ENCODE results near the gene GYG1.

The GYG1 gene

GRCh38 chr3:148950806-148951205 is 40.5 kb upstream of the GYG1 start:
- TF ChIP-seq FOXP2 (optimal IDR thresholded peaks at IDR 0.05; ENCODE audit: borderline replicate concordance, extremely low read depth, extremely low read length, insufficient read depth) (no peak), POLR2AphosphoS5 (IDR thresholded peaks at IDR 0.05; ENCODE audit: low read depth, low read length) (no peak), TAF1 (IDR thresholded peaks at IDR 0.05; ENCODE audit: borderline replicate concordance, insufficient read depth, low read length) (no peak), SIN3A (IDR thresholded peaks at IDR 0.05; ENCODE audit: borderline replicate concordance, insufficient read depth, low read length) (no peak)
- TF ChIP-seq, protein P1, sequence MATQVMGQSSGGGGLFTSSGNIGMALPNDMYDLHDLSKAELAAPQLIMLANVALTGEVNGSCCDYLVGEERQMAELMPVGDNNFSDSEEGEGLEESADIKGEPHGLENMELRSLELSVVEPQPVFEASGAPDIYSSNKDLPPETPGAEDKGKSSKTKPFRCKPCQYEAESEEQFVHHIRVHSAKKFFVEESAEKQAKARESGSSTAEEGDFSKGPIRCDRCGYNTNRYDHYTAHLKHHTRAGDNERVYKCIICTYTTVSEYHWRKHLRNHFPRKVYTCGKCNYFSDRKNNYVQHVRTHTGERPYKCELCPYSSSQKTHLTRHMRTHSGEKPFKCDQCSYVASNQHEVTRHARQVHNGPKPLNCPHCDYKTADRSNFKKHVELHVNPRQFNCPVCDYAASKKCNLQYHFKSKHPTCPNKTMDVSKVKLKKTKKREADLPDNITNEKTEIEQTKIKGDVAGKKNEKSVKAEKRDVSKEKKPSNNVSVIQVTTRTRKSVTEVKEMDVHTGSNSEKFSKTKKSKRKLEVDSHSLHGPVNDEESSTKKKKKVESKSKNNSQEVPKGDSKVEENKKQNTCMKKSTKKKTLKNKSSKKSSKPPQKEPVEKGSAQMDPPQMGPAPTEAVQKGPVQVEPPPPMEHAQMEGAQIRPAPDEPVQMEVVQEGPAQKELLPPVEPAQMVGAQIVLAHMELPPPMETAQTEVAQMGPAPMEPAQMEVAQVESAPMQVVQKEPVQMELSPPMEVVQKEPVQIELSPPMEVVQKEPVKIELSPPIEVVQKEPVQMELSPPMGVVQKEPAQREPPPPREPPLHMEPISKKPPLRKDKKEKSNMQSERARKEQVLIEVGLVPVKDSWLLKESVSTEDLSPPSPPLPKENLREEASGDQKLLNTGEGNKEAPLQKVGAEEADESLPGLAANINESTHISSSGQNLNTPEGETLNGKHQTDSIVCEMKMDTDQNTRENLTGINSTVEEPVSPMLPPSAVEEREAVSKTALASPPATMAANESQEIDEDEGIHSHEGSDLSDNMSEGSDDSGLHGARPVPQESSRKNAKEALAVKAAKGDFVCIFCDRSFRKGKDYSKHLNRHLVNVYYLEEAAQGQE (IDR thresholded peaks at IDR 0.05; ENCODE audit: insufficient read depth in 1 of 2, low read depth in 2 of 2, low read length in 2 of 2) = no peak

DNA sequence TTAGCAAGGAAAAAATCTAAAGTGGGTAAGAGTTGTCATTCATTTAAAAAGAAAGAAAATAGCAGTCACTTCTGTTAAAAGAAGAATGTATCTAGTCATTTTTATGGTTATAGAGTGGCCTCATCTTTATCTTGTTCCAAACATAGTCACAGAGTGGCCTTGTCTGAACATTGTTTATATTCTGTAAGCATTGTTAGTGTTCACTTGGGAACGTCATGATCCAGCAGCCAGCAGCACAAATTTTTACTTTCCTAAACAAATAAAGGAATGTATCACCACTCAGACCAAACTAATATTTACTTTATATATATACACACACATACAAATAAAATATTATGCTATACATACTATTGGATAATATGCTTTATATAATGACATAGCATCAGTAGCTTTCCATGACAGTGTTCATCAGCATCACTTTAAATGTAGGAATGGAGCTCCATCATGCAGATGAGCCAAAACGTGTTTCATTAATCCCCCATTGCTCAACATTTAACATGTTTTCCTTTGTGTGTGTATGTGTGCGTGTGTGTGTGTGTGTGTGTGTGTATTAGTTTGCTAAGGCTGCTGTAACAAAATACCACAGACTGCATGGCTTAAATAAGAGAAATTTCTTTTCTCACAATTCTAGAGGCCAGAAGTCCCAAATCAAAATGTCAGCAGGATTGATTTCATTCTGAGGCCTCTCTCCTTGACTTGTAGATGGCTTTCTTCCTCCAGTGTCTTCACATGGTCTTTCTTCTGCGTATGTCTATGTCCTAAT is 39.6 kb upstream of the GYG1 start:
- TF ChIP-seq SIN3A (IDR thresholded peaks at IDR 0.05; ENCODE audit: borderline replicate concordance, insufficient read depth, low read length) = no peak
- TF ChIP-seq, protein P1 (IDR thresholded peaks at IDR 0.05; ENCODE audit: insufficient read depth in 1 of 2, low read depth in 2 of 2, low read length in 2 of 2) = no peak
- no peak for TF ChIP-seq POLR2AphosphoS5 (IDR thresholded peaks at IDR 0.05; ENCODE audit: low read depth, low read length)
- no peak for TF ChIP-seq FOXP2 (optimal IDR thresholded peaks at IDR 0.05; ENCODE audit: borderline replicate concordance, extremely low read depth, extremely low read length, insufficient read depth)
- no peak for TF ChIP-seq TAF1 (IDR thresholded peaks at IDR 0.05; ENCODE audit: borderline replicate concordance, insufficient read depth, low read length)

GRCh38 chr3:148953094-148953493 is 38.2 kb upstream of the GYG1 start:
- TF ChIP-seq FOXP2 (optimal IDR thresholded peaks at IDR 0.05; ENCODE audit: borderline replicate concordance, extremely low read depth, extremely low read length, insufficient read depth) = no peak
- TF ChIP-seq SIN3A (IDR thresholded peaks at IDR 0.05; ENCODE audit: borderline replicate concordance, insufficient read depth, low read length) = no peak
- TF ChIP-seq, protein P1 (IDR thresholded peaks at IDR 0.05; ENCODE audit: insufficient read depth in 1 of 2, low read depth in 2 of 2, low read length in 2 of 2) = no peak
- no peak for TF ChIP-seq TAF1 (IDR thresholded peaks at IDR 0.05; ENCODE audit: borderline replicate concordance, insufficient read depth, low read length)
- TF ChIP-seq POLR2AphosphoS5 (IDR thresholded peaks at IDR 0.05; ENCODE audit: low read depth, low read length) = no peak

GRCh38 chr3:148954981-148955380 is 36.4 kb upstream of the GYG1 start:
- TF ChIP-seq SIN3A (IDR thresholded peaks at IDR 0.05; ENCODE audit: borderline replicate concordance, insufficient read depth, low read length) (no peak), TAF1 (IDR thresholded peaks at IDR 0.05; ENCODE audit: borderline replicate concordance, insufficient read depth, low read length) (no peak), FOXP2 (optimal IDR thresholded peaks at IDR 0.05; ENCODE audit: borderline replicate concordance, extremely low read depth, extremely low read length, insufficient read depth) (no peak), POLR2AphosphoS5 (IDR thresholded peaks at IDR 0.05; ENCODE audit: low read depth, low read length) (no peak)
- TF ChIP-seq, protein P1 (IDR thresholded peaks at IDR 0.05; ENCODE audit: insufficient read depth in 1 of 2, low read depth in 2 of 2, low read length in 2 of 2) = no peak

Measured in PFSK-1 (cell line).